HEK293T (cell line): Measurements from ENCODE around the gene CERS3.

Experiments used
- CTCF ChIA-PET: fragments of 350-600 bp; formaldehyde crosslinking; extraction: SDS; loops from one replicate; lab custom pipeline; 2021; ENCODE audit warnings: antibody characterized with exemption, inconsistent platforms; lab: Yijun Ruan, JAX
- POLR2A ChIA-PET: fragments of 350-600 bp; formaldehyde crosslinking; extraction: SDS; loops from one replicate; lab custom pipeline; 2020; ENCODE audit warnings: antibody characterized with exemption, inconsistent platforms; lab: Yijun Ruan, JAX
- DNase-seq: peaks from one replicate; pipeline ENCODE4 v3.0.0; 2012; ENCODE audit warnings: mixed read lengths; ENCODE audit errors: extremely low spot score
- ARNT ChIP-seq: fragments of 450-650 bp; IDR thresholded peaks from 2 replicates; pipeline ENCODE4 v1.6.1; 2017; ENCODE audit warnings: mild to moderate bottlenecking
- BHLHE40 ChIP-seq: fragments of 450-650 bp; IDR thresholded peaks from 2 replicates; pipeline ENCODE4 v1.6.1; 2016; ENCODE audit warnings: mild to moderate bottlenecking, moderate library complexity, borderline replicate concordance
- CTBP1 ChIP-seq: fragments of 450-650 bp; IDR thresholded peaks from 2 replicates; pipeline ENCODE4 v1.6.1; 2016; ENCODE audit warnings: borderline replicate concordance
- ELF4 ChIP-seq: fragments of 450-650 bp; IDR thresholded peaks from 2 replicates; pipeline ENCODE4 v1.6.1; 2017; ENCODE audit warnings: antibody characterized with exemption
- FOXA1 ChIP-seq: fragments of 450-650 bp; IDR thresholded peaks from 2 replicates; pipeline ENCODE4 v1.6.1; 2016; ENCODE audit warnings: mild to moderate bottlenecking
- FOXK2 ChIP-seq: fragments of 450-650 bp; IDR thresholded peaks from 2 replicates; pipeline ENCODE4 v1.6.1; 2016; ENCODE audit warnings: mild to moderate bottlenecking
- FOXM1 ChIP-seq: fragments of 450-650 bp; IDR thresholded peaks from 2 replicates; pipeline ENCODE4 v1.6.1; 2017; ENCODE audit warnings: mild to moderate bottlenecking, borderline replicate concordance
- HDGF ChIP-seq: fragments of 450-650 bp; IDR thresholded peaks from 2 replicates; pipeline ENCODE4 v1.6.1; 2017; ENCODE audit warnings: antibody characterized with exemption, borderline replicate concordance
- L3MBTL2 ChIP-seq: fragments of 450-650 bp; conservative IDR thresholded peaks from 2 replicates; pipeline ENCODE4 v1.6.1; 2016; ENCODE audit warnings: mild to moderate bottlenecking
- LEF1 ChIP-seq: fragments of 450-650 bp; IDR thresholded peaks from 2 replicates; pipeline ENCODE4 v1.6.1; 2017; ENCODE audit warnings: mild to moderate bottlenecking, borderline replicate concordance
- NFRKB ChIP-seq: fragments of 450-650 bp; IDR thresholded peaks from 2 replicates; pipeline ENCODE4 v1.6.1; 2016; ENCODE audit warnings: mild to moderate bottlenecking, moderate library complexity
- PKNOX1 ChIP-seq: fragments of 450-650 bp; IDR thresholded peaks from 2 replicates; pipeline ENCODE4 v1.6.1; 2016
- SP1 ChIP-seq: fragments of 450-650 bp; IDR thresholded peaks from 2 replicates; pipeline ENCODE4 v1.6.1; 2017
- SUZ12 ChIP-seq: fragments of 450-650 bp; IDR thresholded peaks from 2 replicates; pipeline ENCODE4 v1.6.1; 2016; ENCODE audit warnings: mild to moderate bottlenecking
- TARDBP ChIP-seq: fragments of 450-650 bp; IDR thresholded peaks from 2 replicates; pipeline ENCODE4 v1.6.1; 2016
- ZNF384 ChIP-seq: fragments of 450-650 bp; IDR thresholded peaks from 2 replicates; pipeline ENCODE4 v1.6.1; 2016

The CERS3 gene

GRCh38 chr15:100528833-100529428 is at the start of gene CERS3:
TSS of gene CERS3 (minus strand) at chr15:100528950. CDS start at chr15:100501849, 27,101 bp downstream.
- TF ChIP-seq L3MBTL2 (no peak), FOXM1 (no peak), LEF1 (no peak), FOXA1 (no peak), TARDBP (no peak), SUZ12 (no peak), NFRKB (no peak), CTBP1 (no peak)
- no peak for DNase-seq
- POLR2A ChIA-PET: no interaction called here
- CTCF ChIA-PET: no interaction called here

- no peak for DNase-seq
- CTCF ChIA-PET: interaction anchor here (0.7 to 2.2 kb wide), 3 partner anchors 99 to 739 kb away, joined by 3 to 6 read pairs (median 5); no protein-coding TSS in a partner anchor
- POLR2A ChIA-PET: interaction anchor here (1.0 kb wide), 1 partner anchor 231 kb away, joined by 3 read pairs; the partner anchor contains the start of gene ADAMTS17
- no peak for TF ChIP-seq CTBP1
These were observed 44.8 kb upstream of the CERS3 start for GRCh38 chr15:100573526-100573925.

- TF ChIP-seq FOXA1 (no peak), ARNT (no peak), L3MBTL2 (no peak), PKNOX1 (no peak), BHLHE40 (no peak), SUZ12 (no peak), HDGF (no peak), SP1 (no peak), ELF4 (no peak), CTBP1 (no peak), ZNF384 (no peak), TARDBP (no peak), FOXK2 (no peak)
- ChIA-PET POLR2A (interaction anchor here (1.0 kb wide), 1 partner anchor 230 kb away, joined by 3 read pairs; the partner anchor contains the start of gene ADAMTS17), CTCF (interaction anchor here (0.7 to 2.2 kb wide), 3 partner anchors 42 to 658 kb away, joined by 3 to 6 read pairs (median 4); no protein-coding TSS in a partner anchor)
- DNase-seq: no peak
These were observed 43.7 kb upstream of the CERS3 start for GRCh38 chr15:100572362-100572983.

DNA sequence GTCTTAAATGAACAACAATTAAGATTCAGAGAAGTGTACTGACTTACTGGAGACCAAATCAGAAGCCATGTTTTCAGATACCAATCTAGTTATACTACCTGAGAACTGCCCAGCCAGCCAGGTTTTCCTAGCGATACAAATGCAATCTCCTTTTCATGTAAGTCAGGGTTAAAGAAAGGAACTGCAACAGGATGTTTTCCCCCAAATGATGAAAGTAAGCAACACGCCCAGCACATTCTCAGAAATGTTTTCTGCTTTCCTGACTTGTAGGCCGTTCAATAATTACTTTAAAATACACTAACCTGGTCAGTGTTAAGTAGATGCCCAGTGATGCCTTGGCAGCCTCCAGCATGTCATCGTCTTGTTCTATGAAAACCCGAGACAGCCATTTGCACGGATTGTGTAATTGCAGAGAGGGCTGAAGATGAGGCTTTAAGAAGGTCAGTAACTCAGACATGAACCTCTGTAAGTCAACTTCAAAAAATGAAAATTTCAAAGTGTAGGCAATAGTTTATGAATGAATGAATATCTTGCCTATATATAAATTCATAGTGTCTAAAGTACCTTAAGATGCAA is 42.9 kb upstream of the CERS3 start:
- ChIA-PET POLR2A (no interaction called here), CTCF (interaction anchor here (1.0 to 2.2 kb wide), 2 partner anchors 222 to 657 kb away, joined by 3 to 6 read pairs; no protein-coding TSS in a partner anchor)
- TF ChIP-seq L3MBTL2 (no peak), ELF4 (no peak), HDGF (no peak), CTBP1 (no peak), PKNOX1 (no peak), NFRKB (no peak), ARNT (no peak), TARDBP (no peak), LEF1 (no peak), SP1 (no peak), FOXA1 (no peak), BHLHE40 (no peak), FOXK2 (no peak), ZNF384 (no peak), SUZ12 (no peak), FOXM1 (no peak)
- no peak for DNase-seq

DNA sequence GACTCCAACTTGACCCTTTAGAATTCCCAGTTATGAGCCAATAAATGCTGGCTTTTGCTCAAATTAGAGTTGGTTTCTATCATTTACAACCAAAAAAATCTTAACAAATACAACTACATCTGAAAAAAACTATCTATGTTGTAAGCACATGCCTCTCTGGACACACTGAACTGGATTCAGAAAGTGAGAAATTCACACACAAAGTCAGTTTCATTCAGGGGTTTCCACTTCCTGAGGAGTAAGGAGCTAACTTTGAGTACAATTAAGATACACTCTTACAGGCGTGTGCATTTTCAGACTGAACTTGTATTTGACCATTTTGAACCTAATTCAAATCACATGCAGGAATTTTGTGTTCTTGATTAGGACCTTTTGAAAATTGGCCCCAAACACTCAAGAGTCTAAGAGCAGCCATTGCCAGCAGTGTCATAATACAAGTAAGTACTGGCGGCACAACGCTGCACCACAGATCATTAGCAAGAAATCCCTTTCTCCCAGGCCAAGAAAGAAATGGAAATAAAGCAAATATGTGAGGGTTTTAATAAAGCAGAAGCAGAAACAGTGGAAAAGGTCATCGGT is 42.1 kb upstream of the CERS3 start:
- CTCF ChIA-PET: no interaction called here
- TF ChIP-seq HDGF: no peak
- TF ChIP-seq TARDBP: no peak
- no peak for TF ChIP-seq L3MBTL2
- TF ChIP-seq SP1: no peak
- TF ChIP-seq FOXA1: no peak
- no peak for TF ChIP-seq SUZ12
- TF ChIP-seq BHLHE40: no peak
- TF ChIP-seq CTBP1: no peak
- no peak for TF ChIP-seq FOXM1
- no peak for TF ChIP-seq PKNOX1
- TF ChIP-seq ZNF384: no peak
- DNase-seq: no peak
- POLR2A ChIA-PET: no interaction called here

GRCh38 chr15:100570275-100570674 is 41.5 kb upstream of the CERS3 start:
- DNase-seq: no peak
- TF ChIP-seq FOXM1 (no peak), NFRKB (no peak), SUZ12 (no peak), ARNT (no peak), ZNF384 (no peak), FOXK2 (no peak), L3MBTL2 (no peak), HDGF (no peak), FOXA1 (no peak), ELF4 (no peak), CTBP1 (no peak)
- ChIA-PET CTCF (no interaction called here), POLR2A (no interaction called here)
